ENCODE results near the gene PIMREG.

Gene PIMREG

DNA sequence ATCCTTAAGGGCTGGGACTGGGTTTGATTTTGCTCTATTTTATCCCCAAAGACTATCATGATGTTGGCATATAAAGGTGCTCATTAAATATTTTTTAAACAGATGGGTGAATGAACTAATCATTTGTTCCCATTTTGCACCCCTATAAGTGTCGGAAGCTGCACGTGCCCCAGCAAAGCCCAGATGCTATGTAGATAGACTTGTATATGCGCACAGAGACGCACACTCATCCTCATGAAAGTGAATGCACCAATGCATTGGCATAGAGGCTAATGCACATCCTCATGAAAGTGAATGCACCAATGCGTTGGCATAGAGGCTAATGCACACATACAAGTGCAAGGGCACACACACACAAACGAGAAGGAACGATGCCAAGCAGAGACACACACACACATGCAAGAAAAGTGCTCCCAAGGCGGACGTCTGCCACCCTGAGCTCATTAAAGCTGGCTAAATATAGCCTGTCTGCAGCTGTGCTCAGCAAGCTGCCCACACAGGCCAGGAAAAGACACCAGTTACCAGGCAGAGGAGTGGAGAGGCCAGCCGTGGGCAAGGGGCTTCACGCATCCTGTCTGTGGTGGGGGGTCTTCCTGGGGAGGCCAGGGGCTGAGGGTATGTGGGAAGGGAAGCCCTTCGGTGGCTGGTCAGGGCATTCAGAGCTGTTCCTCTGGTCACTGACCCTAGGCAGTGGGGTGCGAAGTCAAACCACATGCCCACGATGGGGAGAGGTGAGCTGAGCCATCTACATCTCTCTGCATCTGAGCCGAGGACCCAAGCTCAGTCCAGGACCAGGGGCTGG lies 52.6 kb downstream of the PIMREG start:
- TF ChIP-seq, protein P1, sequence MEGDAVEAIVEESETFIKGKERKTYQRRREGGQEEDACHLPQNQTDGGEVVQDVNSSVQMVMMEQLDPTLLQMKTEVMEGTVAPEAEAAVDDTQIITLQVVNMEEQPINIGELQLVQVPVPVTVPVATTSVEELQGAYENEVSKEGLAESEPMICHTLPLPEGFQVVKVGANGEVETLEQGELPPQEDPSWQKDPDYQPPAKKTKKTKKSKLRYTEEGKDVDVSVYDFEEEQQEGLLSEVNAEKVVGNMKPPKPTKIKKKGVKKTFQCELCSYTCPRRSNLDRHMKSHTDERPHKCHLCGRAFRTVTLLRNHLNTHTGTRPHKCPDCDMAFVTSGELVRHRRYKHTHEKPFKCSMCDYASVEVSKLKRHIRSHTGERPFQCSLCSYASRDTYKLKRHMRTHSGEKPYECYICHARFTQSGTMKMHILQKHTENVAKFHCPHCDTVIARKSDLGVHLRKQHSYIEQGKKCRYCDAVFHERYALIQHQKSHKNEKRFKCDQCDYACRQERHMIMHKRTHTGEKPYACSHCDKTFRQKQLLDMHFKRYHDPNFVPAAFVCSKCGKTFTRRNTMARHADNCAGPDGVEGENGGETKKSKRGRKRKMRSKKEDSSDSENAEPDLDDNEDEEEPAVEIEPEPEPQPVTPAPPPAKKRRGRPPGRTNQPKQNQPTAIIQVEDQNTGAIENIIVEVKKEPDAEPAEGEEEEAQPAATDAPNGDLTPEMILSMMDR (IDR thresholded peaks at IDR 0.05; ENCODE audit: low read depth, low read length) = no peak
- in situ Hi-C loops (cut with HindIII; ENCODE audit: low sequenced_read_pairs) = no loop called here
- H3K4me3 ChIP-seq (ENCODE audit: low read depth, low read length) = no peak overlapping the region
- no peak for DNase-seq (ENCODE audit: low read depth, low spot score)

- no peak for DNase-seq (ENCODE audit: low read depth, low spot score)
- TF ChIP-seq, protein P1 (IDR thresholded peaks at IDR 0.05; ENCODE audit: low read depth, low read length) = no peak
- in situ Hi-C loops (cut with HindIII; ENCODE audit: low sequenced_read_pairs) = no loop called here
- H3K4me3 ChIP-seq (ENCODE audit: low read depth, low read length) = no peak overlapping the region
These were observed 53.4 kb downstream of the PIMREG start for GRCh38 chr17:6497496-6498221.

DNA sequence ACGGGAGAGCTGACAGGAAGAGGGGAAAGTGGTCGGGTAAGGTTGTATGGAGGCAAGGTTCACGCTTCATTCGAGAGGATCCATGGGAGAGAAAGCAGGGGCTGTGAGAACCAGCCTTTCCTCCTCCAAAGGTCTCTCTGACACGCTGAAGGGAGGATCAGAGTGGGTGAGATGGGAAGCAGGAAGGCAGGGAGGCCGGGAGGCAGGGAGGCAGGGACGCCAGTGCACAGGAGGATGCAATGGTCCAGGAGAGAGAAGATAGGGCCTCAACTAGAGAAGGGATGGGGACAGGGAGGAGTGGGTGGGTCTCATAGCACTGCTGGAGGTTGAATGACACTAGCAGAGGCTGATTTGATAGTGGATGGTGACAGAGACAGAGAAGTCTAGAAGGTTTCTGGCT lies 54.1 kb downstream of the PIMREG start:
- in situ Hi-C loops (cut with HindIII; ENCODE audit: low sequenced_read_pairs) = no loop called here
- H3K4me3 ChIP-seq (ENCODE audit: low read depth, low read length) = no peak overlapping the region
- TF ChIP-seq, protein P1 (IDR thresholded peaks at IDR 0.05; ENCODE audit: low read depth, low read length) = no peak
- no peak for DNase-seq (ENCODE audit: low read depth, low spot score)

DNA sequence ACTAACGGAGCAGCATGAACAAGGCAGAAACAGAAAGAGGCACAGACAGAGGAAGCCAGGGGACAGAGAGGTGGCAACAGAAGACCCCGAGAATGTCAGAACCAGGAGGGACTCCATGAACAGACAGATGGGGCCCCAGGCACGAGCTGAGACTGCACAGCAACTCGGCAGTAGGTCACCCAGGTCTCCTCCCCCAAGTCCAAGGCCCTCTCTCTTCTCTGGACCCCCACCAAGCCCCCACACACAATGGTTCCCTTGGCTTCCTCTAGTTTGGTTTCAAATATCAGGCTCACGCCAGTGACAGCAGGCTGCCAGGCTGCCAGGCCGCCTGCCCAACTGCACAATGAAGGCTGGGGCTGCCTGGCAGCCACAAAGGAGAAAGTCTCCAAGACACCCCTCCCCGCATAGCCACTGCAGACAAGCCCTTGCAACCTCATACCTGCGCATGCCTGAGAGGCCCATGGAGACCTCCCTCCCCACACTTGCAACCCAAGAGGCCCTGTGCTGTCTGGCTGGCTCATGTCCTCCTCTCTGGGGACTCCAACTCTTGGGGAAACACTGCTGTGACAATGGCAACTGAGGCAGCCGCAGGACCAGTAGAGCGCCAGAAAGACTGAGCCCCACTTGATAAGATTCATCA lies 54.8 kb downstream of the PIMREG start:
- in situ Hi-C loops (cut with HindIII; ENCODE audit: low sequenced_read_pairs) = no loop called here
- TF ChIP-seq, protein P1 (IDR thresholded peaks at IDR 0.05; ENCODE audit: low read depth, low read length) = no peak
- H3K4me3 ChIP-seq (ENCODE audit: low read depth, low read length) = no peak overlapping the region
- DNase-seq (ENCODE audit: low read depth, low spot score) = no peak
